ENCODE measurements around the gene REV3L.
"Not testable (repeated sequence)": the region's sequence is repeated elsewhere in the genome, so short reads cannot be mapped to it uniquely, and the experiment has no call there.

Gene REV3L

GRCh38 chr6:111482959-111483735 is at the start of gene REV3L:
TSS of gene REV3L (minus strand) at chr6:111483218. CDS start at chr6:111482888, 330 bp downstream.
- peak; percentile 94 for DNase-seq (ENCODE audit: low spot score)

DNA sequence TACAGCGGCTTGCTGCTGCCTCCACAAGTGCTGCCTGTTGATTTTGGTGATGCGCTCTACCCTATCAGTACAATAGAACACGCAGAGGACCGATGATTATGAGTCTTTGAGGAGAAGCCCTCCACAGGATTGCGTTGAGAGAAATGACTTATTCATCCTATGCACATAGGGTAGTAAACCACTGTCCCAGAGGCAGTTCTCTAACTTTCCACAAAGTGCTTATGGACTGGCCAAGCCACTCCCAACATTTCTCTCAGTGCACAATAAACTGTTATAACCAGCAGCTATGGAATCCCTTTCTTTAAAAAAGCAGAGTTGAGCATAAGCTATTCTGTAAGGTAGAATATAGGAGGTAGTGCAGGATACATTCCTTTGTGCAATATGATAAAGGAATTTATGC is 48.2 kb upstream of the REV3L start:
- no peak for DNase-seq (ENCODE audit: low spot score)

DNA sequence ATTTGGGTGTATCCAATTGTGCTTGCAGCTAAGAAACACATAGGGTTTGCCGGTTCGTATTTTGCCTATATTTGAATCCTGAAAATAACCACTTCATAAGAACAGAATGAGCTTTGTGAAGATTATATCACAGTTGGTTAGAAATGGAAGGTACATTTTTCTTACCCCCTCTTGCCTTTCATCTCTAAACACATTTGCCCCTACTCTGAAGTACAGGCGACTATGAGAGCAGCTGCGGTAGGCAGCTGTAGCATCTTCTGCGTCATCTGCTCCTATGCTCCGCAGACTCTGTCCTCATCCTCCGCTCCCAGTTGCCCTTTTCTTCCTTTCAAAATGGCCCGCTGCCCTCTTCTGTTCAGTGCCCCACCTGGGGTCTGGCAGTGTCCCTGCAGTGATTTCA is 47.6 kb upstream of the REV3L start:
- no peak for DNase-seq (ENCODE audit: low spot score)

DNA sequence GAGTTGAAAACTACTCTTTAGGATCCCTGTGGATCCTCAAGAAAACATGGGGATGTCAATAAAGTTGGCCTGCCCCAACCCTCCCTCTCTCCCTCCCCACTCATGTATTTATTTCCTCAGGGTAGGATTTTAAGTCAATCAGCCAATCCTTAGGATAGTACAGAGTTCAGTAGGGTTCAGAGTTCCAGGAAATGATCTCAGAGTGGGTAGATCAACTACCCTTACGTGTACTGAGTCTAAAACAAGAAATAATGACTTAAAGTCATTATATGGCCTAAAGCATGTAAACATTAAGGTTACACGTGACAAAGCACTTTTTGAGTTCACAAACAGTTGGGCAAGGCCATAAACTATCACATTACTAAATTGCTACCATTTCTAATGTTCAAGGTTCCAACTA is 47.2 kb upstream of the REV3L start:
- no peak for DNase-seq (ENCODE audit: low spot score)

- DNase-seq (ENCODE audit: low spot score), result no peak
These were observed 44.3 kb upstream of the REV3L start for GRCh38 chr6:111527367-111527766.

DNA sequence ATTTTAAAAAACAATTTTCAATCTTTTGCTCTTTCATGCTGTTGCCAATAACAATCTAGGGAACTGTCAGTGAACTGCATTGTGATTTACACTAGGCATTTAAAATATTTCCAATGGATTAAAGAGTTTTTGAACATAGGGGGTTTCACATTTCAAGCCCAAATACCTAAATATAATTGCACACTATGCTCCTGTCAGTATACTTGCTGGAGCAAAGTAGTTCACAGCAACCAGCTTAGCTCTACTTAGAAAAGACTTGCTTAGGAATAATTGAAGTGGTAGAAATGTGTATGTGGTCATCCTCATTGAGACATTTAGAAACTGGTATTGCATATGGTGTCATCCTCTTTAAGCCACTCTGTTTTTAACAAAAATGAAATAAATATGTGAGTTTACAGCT is 41.7 kb upstream of the REV3L start:
- no peak for DNase-seq (ENCODE audit: low spot score)

DNA sequence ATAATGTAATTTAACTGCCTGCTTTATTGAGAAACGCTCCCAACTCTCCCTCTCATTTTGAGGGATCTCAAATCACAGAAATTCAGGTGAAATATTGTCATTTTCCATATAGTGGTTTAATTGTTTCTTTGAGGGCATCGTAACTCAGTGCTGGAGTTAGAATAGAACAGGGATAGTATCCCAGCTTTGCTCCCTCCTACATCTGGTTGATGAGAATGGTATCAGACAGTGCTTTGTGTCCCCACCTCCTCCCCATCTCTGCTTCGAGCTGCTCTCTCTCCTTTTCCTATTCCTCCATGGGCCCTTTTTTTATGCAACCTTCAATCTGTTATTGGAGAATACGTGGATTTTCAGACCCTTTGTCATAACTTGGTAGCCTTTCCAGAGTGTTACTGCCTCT is 41.2 kb upstream of the REV3L start:
- DNase-seq (ENCODE audit: low spot score), result no peak

DNA sequence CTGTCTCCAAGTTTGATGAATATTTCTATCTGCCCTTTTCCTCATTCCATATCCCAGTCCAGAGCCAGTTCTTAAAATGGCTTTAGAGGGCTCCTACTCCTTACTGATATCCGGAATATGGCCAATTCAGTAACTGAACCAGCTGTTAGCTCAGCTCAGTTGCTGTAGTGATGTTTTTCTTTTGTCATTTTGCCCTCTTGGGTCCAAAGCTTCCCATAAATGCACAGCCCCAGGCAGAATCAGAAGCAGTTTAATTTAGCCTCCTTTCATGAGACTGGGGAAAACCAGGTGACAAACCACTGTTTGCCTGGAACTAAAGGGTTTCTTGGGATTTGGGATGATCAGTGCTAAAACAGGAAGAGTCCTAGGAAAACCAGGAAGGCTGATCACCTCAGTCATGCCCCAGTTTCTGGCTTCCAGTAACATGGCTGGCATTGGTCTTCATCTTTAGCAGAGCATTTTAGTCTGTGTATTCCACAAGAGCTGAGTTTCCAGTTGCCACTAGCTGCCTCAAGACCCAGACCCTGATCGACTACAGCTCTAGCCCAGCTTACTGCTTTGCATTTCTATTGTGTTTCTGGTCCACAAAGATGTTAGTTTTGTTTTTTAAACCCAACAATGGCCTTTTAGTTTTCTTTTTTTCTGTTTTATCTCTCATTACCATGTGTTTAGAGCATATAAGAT is 40.6 kb upstream of the REV3L start:
- DNase-seq (ENCODE audit: low spot score), result no peak

DNA sequence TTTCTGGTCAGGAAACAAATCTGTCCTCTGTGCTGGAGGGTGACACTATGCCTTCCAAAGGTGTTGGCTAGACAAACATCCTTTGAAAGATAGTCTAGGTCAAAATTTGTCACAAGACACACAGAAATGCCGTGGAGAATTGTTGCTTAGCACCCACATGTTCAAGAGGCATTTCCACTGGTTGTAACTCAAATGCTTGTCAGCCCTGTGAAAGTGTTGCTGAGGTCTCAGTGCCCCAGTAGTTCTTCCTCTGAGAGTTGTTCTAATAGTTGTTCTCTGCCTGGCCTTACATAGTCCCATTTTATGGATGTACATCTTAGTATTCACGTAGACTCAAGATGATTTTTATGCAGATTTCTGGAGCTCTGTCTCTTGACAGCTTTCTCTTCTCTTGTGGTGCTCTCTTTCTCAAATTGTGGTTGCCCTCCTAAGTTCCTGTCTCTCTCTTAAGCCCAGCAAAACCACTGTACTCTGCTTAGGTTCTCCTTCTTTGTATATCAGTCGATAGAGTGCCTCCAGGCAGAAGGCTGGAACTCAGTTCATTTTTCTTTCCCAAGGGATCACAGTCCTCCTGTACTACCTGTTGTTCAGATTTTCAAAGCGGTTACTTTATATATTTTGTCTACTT is 39.5 kb upstream of the REV3L start:
- DNase-seq (ENCODE audit: low spot score), result no peak

DNA sequence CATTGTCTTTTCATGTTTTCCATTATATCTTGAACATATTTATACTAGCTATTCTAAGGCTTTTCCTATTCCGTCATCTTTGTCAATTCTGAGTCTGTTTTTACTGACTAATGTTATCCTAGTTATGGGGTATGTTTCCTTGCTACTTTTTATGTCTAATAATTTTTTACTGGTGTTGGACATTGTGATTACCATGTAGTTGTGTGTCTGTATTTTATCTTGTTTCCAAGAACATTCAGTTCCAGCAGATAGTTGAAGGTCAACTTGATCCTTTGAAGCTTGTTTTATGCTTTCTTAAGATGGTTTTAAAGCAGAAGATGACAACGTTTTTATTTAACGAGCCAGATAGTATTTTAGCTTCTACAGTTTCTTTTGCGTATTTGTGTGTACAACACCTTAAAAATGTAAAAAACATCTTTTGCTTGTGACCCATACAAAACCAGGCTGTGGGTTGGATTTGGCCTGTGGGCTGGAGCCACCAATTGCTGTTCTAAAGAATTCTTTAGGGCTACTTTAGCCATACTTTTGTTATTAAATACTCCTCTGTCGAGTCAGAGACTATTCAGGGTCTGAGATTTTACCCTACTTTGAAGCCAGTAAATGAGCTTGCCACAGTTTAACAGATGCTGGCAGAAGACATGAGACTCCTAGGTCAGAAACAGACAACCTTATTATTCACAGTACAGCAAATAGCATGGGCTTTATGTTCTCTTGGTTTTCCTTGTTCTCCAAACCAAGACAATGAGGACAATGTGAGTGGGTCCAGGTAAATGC is 38.7 kb upstream of the REV3L start:
- DNase-seq (ENCODE audit: low spot score), result no peak

DNA sequence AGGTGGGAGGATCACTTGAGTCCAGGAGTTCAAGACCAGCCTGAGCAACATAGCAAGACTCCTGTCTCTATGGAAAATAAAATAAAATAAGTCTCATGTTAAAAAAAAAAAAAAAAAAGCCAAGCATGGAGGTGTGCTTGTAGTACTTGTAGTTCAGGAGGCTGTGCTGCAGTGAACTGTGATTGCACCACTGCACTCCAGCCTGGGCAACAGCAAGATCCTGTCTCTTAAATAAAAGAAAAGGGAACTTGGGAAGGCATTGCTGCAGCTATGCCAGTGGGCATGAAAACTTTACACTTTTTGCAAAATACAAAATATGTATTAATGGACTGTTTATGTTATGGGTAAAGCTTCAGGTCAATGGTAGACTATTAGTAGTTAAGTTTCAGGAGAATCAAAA is 37.5 kb upstream of the REV3L start:
- no peak for DNase-seq (ENCODE audit: low spot score)

DNA sequence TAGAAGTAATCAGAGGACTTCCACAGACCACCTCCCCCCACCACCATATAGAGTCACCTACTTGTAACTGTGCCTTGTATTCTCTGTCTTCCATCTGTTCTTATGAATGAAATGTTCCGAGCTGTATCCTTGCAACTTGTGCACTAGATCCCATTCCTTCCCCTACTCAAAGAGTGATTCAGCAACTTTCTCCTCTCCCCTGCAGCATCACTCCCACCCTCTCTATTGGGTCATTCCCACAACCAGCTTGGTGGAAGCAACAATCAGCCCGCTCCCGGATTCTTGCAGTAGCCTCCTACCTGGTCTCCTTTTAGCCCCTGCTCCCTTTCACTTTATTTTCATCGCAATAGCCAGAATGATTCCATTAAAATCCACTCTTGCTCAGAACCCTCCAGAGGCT is 34.9 kb upstream of the REV3L start:
- DNase-seq (ENCODE audit: low spot score), result no peak

DNA sequence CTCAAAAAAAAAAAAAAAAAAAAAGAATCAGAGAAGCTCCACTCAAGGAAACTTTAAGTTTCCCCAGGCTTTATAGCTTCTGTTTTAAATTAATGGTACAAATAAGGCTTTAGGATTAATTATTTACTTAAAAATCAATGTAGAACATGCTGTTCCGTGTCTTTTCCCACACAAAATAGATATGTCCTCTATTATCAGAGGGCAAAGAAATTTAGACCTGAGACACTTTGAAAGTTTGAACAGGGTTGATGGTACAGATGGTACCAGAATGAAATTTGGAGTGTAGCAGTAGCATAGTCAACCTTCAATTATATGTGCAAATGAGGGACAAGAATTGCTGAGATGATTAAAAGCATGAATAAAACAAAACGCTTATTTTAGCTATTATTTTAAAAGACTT is 32.2 kb upstream of the REV3L start:
- DNase-seq (ENCODE audit: low spot score), result no peak

DNA sequence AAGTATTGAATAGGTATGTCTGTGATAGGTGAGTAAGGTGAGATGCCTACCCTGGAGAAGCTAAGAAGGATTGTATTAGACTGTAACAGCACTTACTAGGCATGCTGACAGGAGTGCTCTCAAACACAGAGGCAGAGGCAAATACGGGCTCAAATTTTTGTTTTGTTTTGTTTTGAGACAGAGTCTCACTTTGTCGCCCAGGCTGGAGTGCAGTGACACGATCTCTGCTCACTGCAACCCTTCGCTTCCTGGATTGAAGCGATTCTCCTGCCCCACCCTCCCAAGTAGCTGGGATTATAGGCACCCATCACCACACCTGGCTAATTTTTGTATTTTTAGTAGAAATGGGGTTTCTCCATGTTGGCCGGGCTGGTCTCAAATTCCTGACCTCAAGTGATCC is 31.5 kb upstream of the REV3L start:
- not testable (repeated sequence) for DNase-seq (ENCODE audit: low spot score)

DNA sequence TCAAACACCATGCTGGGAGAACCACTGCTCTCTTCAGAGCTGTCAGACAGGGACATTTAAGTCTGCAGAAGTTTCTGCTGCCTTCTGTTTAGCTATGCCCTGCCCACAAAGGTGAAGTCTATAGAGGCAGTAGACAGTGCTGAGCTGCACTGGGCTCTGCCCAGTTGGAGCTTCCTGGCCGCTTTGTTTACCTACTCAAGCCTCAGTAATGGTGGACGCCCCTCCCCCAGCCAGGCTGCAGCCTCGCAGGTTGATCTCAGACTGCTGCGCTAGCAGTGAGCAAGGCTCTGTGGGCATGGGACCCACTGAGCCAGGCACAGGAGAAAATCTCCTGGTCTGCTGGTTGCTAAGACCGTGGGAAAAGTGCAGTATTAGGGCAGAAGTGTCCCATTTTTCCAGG is 24.2 kb upstream of the REV3L start:
- DNase-seq (ENCODE audit: low spot score), result not testable (repeated sequence)

GRCh38 chr6:111505498-111505897 is 22.5 kb upstream of the REV3L start:
- not testable (repeated sequence) for DNase-seq (ENCODE audit: low spot score)

GRCh38 chr6:111503660-111504059 is 20.6 kb upstream of the REV3L start:
- no peak for DNase-seq (ENCODE audit: low spot score)

- DNase-seq (ENCODE audit: low spot score), result no peak
These were observed 20.2 kb upstream of the REV3L start for GRCh38 chr6:111503194-111503593.

DNA sequence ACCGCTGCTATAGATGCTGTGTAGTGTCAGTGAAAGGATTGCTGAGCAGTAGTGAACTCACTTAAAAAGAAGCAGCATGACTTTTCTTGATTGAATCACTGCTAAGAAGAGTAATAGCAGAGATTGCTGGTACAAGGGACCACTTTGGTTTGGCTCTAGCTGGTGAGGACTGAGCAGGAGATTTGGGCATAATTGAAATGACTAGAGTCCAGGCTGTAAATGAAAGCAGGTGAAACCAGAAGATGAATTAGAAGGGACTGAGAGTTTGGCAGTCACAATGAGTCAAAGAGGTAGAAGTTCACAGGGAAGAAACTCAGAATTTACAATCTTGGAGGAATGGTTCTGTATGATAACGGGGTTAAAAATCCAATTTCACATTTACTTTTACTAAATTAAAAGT is 19.1 kb upstream of the REV3L start:
- no peak for DNase-seq (ENCODE audit: low spot score)

DNA sequence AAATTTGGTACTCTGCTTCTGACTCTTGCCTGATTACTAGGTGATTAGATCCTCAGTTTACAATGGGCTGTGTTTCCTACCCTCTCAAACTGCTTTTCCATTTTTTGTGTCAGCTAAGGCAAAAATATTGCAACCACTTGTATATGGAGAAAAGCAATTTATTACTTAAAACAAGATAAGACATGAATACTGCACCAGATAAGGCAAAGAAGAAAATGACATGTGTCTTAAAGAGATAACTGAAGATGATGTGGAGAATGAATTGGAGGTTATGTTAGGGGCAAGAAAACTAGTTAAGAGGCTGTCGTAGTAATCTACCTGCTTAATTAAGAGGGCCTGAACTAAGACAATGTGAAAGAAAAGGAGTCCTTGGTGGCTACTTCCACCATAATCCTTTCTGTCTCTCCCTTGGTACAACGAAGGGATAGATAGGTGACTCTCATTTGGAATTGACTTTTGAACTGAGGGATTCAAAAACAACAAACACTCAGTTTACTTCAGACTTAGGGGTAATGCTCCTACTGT is 16.3 kb upstream of the REV3L start:
- no peak for DNase-seq (ENCODE audit: low spot score)

GRCh38 chr6:111494951-111495635 is 12.1 kb upstream of the REV3L start:
- no peak for DNase-seq (ENCODE audit: low spot score)

GRCh38 chr6:111492499-111492898 is 9.5 kb upstream of the REV3L start:
- DNase-seq (ENCODE audit: low spot score), result no peak

Measured in left forelimb (tissue), 1 donor.